Measurements from ENCODE around the gene PDCD5.

PDCD5 gene

DNA sequence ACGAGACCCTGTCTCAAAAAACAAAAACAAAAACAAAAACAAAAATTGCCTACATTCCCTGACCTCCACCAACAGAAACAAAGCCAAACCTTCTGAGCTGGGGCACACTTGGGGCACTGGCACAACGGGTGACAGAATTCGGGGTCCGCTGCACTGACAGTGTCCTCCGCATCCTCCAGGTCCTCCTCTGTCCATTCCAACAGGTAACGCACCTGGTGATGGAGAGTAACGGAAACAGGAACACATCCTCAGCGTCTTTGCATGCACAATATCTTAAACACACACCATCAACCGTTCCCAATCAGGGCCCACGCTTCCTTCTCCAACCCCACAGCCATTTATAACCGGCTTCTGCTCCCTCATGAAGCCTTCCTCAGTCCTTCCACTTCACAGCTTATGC lies 34.6 kb downstream of the PDCD5 start:
- Histone ChIP-seq H3K9ac (ENCODE audit: low read length) (no peak overlapping the region), H3K36me3 (ENCODE audit: control insufficient read depth, insufficient read depth, low read length) (no peaks in the 10 kb centered on the region)

GRCh38 chr19:32619051-32619685 lies 38.2 kb downstream of the PDCD5 start:
- H3K4me1 ChIP-seq (ENCODE audit: control insufficient read depth, insufficient read depth, low read length), result no peaks in the 10 kb centered on the region
- H3K9ac ChIP-seq (ENCODE audit: low read length), result no peak overlapping the region
- H3K4me3 ChIP-seq (ENCODE audit: low read length), result no peak overlapping the region
- H3K36me3 ChIP-seq (ENCODE audit: control insufficient read depth, insufficient read depth, low read length), result no peaks in the 10 kb centered on the region
- H3K27me3 ChIP-seq (ENCODE audit: control insufficient read depth, insufficient read depth, low read length), result no peaks in the 10 kb centered on the region
- H3K9me3 ChIP-seq (ENCODE audit: control insufficient read depth, low read length), result no peaks in the 10 kb centered on the region

More for the DNA sequence above, 34.6 kb downstream of the PDCD5 start:
- no peak overlapping the region for H3K4me3 ChIP-seq (ENCODE audit: low read length)
- no peaks in the 10 kb centered on the region for H3K4me1 ChIP-seq (ENCODE audit: control insufficient read depth, insufficient read depth, low read length)
- no peaks in the 10 kb centered on the region for H3K9me3 ChIP-seq (ENCODE audit: control insufficient read depth, low read length)
- H3K27me3 ChIP-seq (ENCODE audit: control insufficient read depth, insufficient read depth, low read length), result no peaks in the 10 kb centered on the region

DNA sequence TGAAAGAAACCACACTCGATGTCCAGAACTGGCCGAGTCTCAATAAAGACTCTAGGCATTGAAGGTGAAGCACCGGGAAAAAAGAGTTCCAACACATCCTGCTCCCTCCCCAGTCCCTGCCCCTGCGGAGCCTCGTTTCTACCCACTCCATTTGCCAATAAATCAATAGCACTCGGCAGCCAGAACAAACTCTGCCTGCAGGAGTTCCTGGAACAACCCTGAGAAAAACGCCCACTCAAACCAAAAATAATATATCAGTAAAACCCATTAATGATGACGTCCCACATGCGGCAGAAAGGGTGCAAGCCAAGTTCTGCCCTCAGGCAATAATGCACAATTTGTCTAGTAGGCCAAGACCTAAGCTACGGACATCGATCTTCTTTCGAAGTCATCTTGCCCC lies 41.0 kb downstream of the PDCD5 start:
- Histone ChIP-seq H3K27me3 (ENCODE audit: control insufficient read depth, insufficient read depth, low read length) (no peaks in the 10 kb centered on the region), H3K9me3 (ENCODE audit: control insufficient read depth, low read length) (no peaks in the 10 kb centered on the region), H3K9ac (ENCODE audit: low read length) (no peak overlapping the region), H3K4me1 (ENCODE audit: control insufficient read depth, insufficient read depth, low read length) (no peaks in the 10 kb centered on the region), H3K4me3 (ENCODE audit: low read length) (no peak overlapping the region), H3K36me3 (ENCODE audit: control insufficient read depth, insufficient read depth, low read length) (no peaks in the 10 kb centered on the region)

DNA sequence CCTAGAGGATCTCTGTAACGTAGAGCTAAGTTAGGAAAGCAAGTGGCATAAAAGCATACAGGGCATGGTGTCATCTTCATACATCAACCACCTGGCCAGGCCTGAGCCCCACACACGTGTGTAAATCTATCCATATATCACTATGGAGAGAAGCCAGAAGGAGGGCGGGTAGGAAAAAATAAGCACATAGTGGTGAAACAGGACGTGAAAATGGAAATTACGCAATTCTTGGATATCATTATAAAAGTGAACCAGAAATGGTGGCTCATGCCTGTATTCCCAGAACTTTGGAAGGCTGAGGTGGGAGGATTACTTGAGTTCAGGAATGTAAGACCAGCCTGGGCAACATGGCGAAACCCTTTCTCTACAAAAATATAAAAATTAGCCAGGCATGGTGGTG lies 43.4 kb downstream of the PDCD5 start:
- Histone ChIP-seq H3K9me3 (ENCODE audit: control insufficient read depth, low read length) (no peaks in the 10 kb centered on the region), H3K4me3 (ENCODE audit: low read length) (no peak overlapping the region), H3K36me3 (ENCODE audit: control insufficient read depth, insufficient read depth, low read length) (no peaks in the 10 kb centered on the region), H3K4me1 (ENCODE audit: control insufficient read depth, insufficient read depth, low read length) (no peaks in the 10 kb centered on the region), H3K27me3 (ENCODE audit: control insufficient read depth, insufficient read depth, low read length) (no peaks in the 10 kb centered on the region), H3K9ac (ENCODE audit: low read length) (no peak overlapping the region)

GRCh38 chr19:32626969-32627368 lies 46.0 kb downstream of the PDCD5 start:
- Histone ChIP-seq H3K4me3 (ENCODE audit: low read length) (no peak overlapping the region), H3K27me3 (ENCODE audit: control insufficient read depth, insufficient read depth, low read length) (no peaks in the 10 kb centered on the region), H3K4me1 (ENCODE audit: control insufficient read depth, insufficient read depth, low read length) (no peaks in the 10 kb centered on the region), H3K36me3 (ENCODE audit: control insufficient read depth, insufficient read depth, low read length) (peaks cover 7% of the 10 kb centered on the region), H3K9ac (ENCODE audit: low read length) (no peak overlapping the region), H3K9me3 (ENCODE audit: control insufficient read depth, low read length) (no peaks in the 10 kb centered on the region)

- H3K36me3 ChIP-seq (ENCODE audit: control insufficient read depth, insufficient read depth, low read length), result peaks cover 7% of the 10 kb centered on the region
Measured at GRCh38 chr19:32627714-32628270, 46.8 kb downstream of the PDCD5 start.

GRCh38 chr19:32630338-32630737 lies 49.3 kb downstream of the PDCD5 start:
- Histone ChIP-seq H3K9ac (ENCODE audit: low read length) (no peak overlapping the region), H3K36me3 (ENCODE audit: control insufficient read depth, insufficient read depth, low read length) (peaks cover 7% of the 10 kb centered on the region)

More at GRCh38 chr19:32627714-32628270, 46.8 kb downstream of the PDCD5 start:
- Histone ChIP-seq H3K4me3 (ENCODE audit: low read length) (no peak overlapping the region), H3K27me3 (ENCODE audit: control insufficient read depth, insufficient read depth, low read length) (no peaks in the 10 kb centered on the region), H3K9ac (ENCODE audit: low read length) (no peak overlapping the region), H3K9me3 (ENCODE audit: control insufficient read depth, low read length) (no peaks in the 10 kb centered on the region), H3K4me1 (ENCODE audit: control insufficient read depth, insufficient read depth, low read length) (no peaks in the 10 kb centered on the region)

GRCh38 chr19:32631381-32631780 lies 50.4 kb downstream of the PDCD5 start:
- Histone ChIP-seq H3K27me3 (ENCODE audit: control insufficient read depth, insufficient read depth, low read length) (no peaks in the 10 kb centered on the region), H3K4me1 (ENCODE audit: control insufficient read depth, insufficient read depth, low read length) (no peaks in the 10 kb centered on the region), H3K36me3 (ENCODE audit: control insufficient read depth, insufficient read depth, low read length) (peaks cover 7% of the 10 kb centered on the region)

More at GRCh38 chr19:32630338-32630737, 49.3 kb downstream of the PDCD5 start:
- no peaks in the 10 kb centered on the region for H3K4me1 ChIP-seq (ENCODE audit: control insufficient read depth, insufficient read depth, low read length)
- no peak overlapping the region for H3K4me3 ChIP-seq (ENCODE audit: low read length)
- H3K9me3 ChIP-seq (ENCODE audit: control insufficient read depth, low read length), result no peaks in the 10 kb centered on the region
- H3K27me3 ChIP-seq (ENCODE audit: control insufficient read depth, insufficient read depth, low read length), result no peaks in the 10 kb centered on the region

More at GRCh38 chr19:32631381-32631780, 50.4 kb downstream of the PDCD5 start:
- H3K9ac ChIP-seq (ENCODE audit: low read length), result no peak overlapping the region
- H3K9me3 ChIP-seq (ENCODE audit: control insufficient read depth, low read length), result no peaks in the 10 kb centered on the region
- H3K4me3 ChIP-seq (ENCODE audit: low read length), result no peak overlapping the region

Data from mucosa of stomach (tissue), 1 donor.